HCEC 1CT (cell line): ENCODE measurements around the gene SH2D3A.
A peak's percentile ranks its signal among the peaks of the same experiment; 100 is the strongest.

ENCODE experiments used
- DNase-seq: peaks from one replicate; pipeline ENCODE4 v3.0.0-alpha.2; 2017

The SH2D3A gene

GRCh38 chr19:6736917-6737283 is 30.3 kb downstream of the SH2D3A start:
- DNase-seq = peak; percentile 13

DNA sequence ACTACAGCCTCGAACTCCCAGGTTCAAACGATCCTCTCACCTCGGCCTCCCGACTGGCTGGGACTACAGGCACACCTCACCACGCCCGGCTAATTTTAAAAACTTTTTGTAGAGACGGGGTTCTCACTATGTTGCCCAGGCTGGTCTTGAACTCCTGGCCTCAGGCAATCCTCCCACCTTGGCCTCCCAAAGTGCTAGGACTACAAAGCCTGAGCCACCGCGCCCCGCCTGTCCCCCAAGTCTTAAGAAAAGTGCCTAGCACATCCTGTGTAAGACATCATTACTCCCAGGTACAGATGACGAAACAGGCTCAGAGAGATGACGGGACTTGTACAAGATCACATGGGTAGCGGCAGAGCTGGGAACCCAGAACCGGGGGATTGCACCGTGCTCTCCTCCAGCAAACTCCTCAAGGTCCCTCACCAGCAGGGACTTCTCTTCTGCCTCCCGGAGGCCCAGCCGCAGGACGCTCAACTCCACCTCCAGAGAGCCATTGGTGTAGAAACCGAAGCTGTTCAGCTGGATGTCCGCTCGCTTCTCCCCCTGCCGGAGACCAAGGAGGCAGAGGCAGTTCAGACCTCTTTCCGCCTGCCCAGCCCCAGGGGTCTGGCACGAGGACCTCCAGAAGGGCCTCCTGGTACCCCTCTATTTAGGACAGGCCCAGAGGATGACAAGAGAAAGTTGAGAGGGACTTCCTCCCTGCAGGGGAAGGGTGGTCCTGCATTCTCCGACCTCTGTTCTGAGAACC is 30.9 kb downstream of the SH2D3A start:
- DNase-seq = peak; percentile 84

- DNase-seq = no peak
Observed at GRCh38 chr19:6735181-6735911, 31.9 kb downstream of the SH2D3A start.

DNA sequence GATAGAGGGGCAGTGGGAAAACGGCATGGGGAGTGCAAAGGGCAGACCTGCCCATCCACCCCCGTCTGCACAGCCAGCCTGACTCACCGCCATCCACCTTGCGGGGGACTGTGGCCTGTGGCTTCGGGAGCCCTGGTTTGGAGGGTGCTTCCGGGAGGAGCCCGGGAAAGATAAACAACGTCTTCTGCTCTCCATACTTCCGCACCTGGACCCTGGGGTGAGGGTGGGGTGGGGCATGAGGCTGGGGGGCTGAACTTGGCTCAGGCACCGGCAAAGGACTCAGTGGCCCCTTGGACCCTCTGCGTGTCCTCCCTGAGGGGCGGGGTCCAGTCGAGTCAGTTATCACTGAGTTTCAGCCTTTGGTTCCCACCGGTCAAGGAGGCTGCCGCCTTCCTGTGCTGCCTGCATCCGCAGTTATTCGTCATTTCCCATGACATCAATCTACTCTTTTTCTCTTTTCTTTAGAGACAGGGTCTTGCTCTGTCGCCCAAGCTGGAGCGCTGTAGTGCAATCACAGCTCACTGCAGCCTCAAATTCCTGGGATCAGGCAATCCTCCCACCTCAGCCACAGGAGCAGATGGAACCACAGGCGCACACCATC is 33.0 kb downstream of the SH2D3A start:
- no peak for DNase-seq

DNA sequence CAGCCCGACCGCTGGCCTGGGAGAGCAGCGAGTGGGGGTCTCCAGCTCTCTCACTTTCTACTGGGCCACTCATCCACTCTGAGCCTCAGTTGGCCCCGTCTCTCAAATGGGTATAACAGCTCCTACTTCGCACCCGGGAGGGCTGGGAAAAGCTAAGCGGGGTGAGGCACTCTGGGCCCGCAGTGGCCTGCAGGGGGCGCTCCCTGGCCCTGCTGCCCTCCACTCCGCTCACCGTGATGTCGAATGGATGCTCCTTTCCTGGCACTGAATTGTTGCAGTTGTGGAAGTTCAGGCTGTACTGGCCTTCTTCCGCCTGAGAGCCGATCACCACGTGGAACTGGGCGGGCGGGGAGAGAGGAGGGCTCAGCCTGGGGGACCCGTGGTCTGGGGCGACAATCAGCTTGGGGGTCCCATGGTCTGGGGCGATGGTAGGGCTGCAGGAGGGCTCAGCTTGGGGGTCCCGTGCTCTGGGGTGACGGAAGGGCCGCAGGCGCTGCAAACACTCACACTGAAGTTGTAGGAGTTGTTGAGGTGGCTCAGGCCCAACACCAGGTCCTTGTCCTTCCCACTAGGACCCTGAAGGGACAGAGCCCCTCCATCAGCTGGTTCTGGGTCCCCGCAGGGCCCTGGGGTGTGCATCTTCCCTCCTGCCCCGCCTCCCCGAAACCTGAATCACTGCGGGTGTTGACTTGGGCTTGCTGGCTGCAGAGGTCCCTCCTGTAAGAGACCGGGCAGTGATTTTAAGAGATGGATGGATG is 33.7 kb downstream of the SH2D3A start:
- DNase-seq = no peak

DNA sequence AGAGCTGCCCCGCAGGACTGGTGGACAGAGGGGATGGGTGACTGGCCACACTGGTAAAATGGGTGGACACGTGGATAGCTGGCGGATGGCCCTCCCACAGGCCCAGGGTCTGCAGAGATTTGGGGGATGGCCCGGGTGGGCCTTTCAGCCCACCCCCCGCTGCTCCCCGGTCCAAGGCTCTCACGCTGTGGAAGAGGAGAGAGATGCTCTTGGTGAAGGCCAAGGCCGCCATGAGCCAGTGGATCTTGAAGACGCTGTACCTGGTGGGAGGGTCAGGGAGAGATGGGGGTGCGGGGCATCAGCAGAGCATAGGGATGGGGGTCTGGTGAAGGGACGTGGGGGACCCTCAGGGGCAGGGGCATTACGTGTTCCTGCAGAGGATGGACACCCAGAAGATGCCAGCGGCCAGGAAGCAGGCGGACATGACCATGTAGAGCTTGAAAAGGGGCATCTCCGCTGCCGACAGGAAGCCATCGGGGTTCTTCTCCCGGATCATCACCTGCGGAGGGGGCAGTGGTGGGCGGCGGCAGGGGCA is 34.4 kb downstream of the SH2D3A start:
- no peak for DNase-seq

- no peak for DNase-seq
Observed at GRCh38 chr19:6731822-6732221, 35.4 kb downstream of the SH2D3A start.

DNA sequence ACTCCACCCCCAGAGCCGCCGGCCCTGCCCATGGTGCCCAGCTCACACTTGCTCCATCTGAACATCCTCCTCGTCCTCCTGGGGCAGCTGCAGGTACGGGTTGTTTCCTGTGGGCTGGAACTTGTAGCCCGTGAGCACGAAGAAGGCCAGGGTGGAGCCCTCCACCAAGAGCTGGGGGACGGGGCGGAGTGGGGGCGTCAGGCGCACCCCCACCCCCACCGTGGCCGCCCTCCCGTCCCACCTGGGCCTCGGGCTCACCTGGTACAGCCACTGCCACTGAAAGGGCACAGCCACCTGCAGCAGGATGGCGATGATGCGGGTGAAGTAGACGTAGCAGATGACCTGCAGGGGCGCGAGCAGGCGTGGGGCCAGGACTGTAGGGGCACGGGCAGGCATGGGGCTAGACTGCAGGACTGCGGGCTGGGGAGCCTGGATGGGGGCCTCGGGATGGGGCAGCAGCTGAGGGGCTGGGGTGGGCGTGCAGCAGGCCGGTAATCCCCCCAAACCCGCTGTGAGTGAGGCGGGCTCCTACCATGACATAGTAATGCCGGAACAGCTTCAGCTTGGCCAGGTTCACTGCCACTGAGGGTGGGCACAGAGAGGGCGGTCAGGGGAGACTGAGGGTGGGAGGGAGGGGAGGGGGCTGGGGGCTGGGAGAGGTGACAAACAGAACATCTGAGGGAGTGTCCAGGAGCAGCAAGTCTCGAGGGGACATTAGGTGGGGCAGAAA is 36.1 kb downstream of the SH2D3A start:
- DNase-seq = no peak

- no peak for DNase-seq
Observed at GRCh38 chr19:6730153-6730804, 37.0 kb downstream of the SH2D3A start.

- DNase-seq = no peak
Observed at GRCh38 chr19:6729573-6730152, 37.6 kb downstream of the SH2D3A start.

- no peak for DNase-seq
Observed at GRCh38 chr19:6728346-6728745, 38.9 kb downstream of the SH2D3A start.

DNA sequence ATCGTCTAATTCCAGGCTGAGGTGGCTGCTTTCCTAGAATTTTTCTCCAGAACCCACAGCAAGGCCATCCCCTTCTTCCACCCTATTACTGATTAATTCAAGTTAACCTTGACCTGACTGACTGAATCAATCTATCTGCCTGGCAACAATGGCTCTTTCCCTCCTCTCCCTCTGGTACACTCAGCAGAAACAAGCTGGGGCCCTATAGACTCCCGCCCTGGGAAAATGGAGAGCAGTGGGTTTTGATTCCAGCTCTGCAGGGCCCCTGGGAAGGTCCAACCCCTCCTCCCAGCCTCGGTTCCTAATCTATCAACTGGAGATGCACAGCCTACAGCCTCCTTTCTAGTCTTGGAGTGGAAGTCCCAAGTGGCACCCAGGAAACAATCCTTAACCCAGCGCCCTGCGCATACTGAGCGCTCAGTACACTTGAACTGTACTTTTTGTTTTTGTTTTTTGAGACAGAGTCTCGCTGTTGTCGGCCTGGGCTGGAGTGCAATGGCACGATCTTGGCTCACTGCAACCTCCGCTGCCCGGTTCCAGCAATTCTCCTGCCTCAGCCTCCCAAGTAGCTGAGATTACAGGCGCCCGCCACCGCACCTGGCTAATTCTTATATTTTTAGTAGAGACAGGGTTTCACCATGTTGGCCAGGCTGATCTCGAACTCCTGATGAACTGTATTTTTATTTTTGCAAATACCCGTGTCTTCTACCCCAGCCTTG is 41.6 kb downstream of the SH2D3A start:
- DNase-seq = no peak

- DNase-seq = no peak
Observed at GRCh38 chr19:6724631-6725492, 42.4 kb downstream of the SH2D3A start.

GRCh38 chr19:6723738-6724137 is 43.5 kb downstream of the SH2D3A start:
- DNase-seq = no peak

DNA sequence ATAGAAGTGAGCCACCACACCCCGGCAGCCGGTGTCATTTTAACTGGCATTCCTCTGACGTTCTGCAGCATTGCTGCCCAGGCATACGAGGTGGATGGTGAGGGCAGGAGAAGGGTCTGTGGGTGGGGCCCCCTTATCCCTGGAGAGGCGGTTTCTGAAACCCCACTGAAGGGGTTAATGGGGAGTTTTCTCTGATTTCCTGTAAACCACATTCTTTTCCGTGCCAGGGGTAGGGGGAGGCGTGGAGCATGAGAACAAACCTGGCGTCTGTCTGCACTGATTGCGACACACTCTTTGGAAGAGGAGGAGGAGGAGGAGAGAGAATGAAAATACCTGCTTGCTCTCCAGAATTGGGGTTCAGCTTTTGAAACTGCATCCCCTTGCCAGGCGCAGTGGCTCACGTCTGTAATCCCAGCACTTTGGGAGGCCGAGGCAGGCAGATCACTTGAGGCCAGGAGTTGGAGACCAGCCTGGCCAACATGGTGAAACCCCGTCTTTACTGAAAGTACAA is 44.1 kb downstream of the SH2D3A start:
- no peak for DNase-seq

DNA sequence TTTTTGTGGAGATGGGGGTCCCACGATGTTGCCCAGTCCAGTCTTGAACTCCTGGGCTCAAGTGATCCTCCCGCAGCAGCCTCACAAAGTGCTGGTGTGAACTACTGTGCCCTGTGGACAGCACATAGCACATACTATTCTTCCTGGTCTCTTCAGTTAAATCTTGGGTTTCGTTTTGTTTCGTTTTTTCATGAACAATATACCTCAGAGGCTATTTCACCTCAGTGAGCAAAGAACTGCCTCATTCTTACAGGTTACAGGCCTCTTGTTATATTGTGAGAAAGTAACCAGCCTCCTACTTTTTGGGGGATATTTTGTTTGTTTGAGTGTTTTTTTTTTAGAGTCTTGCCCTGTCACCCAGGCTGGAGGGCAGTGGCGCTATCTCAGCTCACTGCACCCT is 45.5 kb downstream of the SH2D3A start:
- no peak for DNase-seq

DNA sequence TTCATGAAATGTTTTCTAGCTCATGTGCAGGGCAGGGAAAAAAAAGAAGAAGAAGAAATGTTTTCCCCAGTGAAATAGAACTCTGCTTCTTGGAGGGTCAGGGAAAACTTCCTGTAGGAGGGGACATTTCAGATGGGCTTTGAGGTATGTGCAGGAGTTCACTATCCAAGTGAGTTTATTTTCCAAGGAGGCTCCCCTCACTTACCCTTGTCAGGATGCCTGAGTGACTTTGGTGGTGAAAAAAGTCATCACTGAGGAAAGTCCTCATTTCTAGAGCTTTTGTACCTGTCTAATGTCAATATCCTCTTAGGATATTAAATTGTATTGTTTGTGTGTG is 46.1 kb downstream of the SH2D3A start:
- no peak for DNase-seq

GRCh38 chr19:6720369-6721137 is 46.7 kb downstream of the SH2D3A start, which contains the start of gene C3:
Gene C3, minus strand, starts transcription at chr19:6720650. Its CDS starts 61 bp downstream, at chr19:6720589.
- peak; percentile 85 for DNase-seq

- no peak for DNase-seq
Observed at GRCh38 chr19:6719992-6720368, 47.3 kb downstream of the SH2D3A start.
